HG02981 (cell line): ENCODE results near the gene ARHGEF16.
A peak's percentile ranks its signal among the peaks of the same experiment; 100 is the strongest.

Experiments
- ATAC-seq: cut with Tn5 transposase; IDR thresholded peaks from one replicate; pipeline ENCODE4 v1.9.1; 2021; ENCODE audit warnings: mild to moderate bottlenecking, moderate library complexity; ENCODE audit not compliant: unreplicated experiment

ARHGEF16 gene

GRCh38 chr1:3479511-3480368, 25.3 kb downstream of the ARHGEF16 start:
- no peak for ATAC-seq

DNA sequence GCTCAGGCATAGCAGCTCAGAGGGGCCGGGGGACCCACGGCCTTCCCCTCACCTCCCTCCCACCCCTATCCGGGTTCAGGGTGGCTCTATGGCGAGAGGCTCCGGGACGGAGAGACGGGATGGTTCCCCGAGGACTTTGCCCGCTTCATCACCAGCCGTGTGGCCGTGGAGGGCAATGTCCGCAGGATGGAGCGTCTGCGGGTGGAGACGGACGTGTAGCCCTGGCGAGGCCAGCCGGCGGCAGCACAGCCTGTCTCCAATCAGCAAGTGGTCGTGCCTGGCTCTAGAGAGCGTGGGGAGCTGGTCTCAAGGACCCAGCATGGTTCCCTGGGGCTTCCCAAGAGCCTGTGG, 25.9 kb downstream of the ARHGEF16 start:
- no peak for ATAC-seq

DNA sequence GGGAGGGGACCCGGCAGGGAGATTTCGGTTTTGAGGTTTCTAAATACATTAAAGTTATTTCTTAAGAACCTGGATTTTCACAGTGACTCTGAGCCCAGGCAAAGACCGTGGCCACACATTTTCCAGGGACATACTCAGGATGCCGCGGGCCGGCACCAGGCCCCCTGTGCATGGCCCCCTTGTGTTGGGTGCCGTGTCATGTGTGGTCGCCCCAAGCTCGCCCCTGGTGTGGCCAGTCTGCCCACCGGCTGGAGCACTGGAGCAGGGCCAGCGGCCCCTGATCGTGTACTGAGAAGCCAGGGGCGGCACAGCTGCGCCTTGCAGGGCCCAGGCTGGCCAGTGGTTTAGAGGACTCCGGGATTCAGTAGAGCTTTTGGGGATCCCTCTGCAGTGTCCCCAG, 26.6 kb downstream of the ARHGEF16 start:
- no peak for ATAC-seq

- ATAC-seq = no peak
These were observed 27.4 kb downstream of the ARHGEF16 start for GRCh38 chr1:3481836-3482375.

DNA sequence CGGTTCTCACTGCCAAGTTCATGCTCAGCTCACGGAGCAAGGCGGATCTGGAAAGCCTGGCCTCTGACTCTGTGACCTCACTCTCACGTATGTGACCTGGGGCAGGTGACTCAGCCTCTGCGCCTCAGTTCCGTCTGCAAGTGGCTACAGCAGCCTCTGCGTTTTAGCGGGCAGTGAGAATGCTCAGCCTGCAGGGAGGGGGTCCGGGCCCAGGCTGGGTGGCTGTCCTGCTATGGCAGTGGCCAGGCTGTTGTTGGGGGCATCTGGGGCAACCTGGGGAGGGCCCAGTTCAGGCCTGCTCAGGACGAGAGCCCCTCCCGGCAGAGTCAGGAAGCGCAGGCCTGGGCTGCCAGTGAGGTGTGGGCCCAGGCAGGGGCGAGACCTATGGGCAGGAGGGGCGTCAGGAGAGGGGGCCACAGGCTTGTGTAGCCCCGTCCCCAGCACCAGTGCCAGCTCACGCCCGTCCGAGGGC, 27.9 kb downstream of the ARHGEF16 start:
- no peak for ATAC-seq

- no peak for ATAC-seq
These were observed 28.9 kb downstream of the ARHGEF16 start for GRCh38 chr1:3483380-3483779.

DNA sequence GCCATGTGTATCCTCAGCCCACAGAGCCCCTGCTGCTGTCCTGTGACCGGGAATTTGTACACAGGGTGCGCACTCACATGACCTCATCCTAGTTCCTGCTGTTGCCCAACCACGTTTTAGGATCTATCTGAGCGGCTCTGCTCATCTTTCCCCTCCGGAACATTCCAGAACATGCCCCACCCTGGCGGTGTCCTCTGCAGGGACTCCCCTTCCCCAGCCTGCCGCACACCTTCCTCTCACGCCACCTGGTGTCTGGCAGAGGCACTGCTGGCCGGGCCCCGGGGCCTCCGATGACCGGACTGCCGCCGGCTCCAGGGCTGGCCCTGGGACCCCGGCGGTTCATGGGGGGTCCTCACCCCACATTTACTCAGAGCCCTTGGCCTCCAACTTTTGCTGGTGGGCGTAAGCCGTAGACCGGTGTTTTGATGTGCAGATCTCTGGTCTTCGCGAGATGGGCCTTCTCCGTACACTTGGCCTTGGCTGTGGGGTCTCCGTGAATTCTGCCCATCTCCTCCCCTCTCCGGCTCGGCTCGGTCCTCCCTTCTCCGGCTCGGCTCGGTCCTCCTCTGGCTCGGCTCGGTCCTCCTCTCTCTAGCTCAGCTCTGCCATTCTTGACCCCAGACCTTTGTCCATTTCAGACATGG, 29.5 kb downstream of the ARHGEF16 start:
- no peak for ATAC-seq

DNA sequence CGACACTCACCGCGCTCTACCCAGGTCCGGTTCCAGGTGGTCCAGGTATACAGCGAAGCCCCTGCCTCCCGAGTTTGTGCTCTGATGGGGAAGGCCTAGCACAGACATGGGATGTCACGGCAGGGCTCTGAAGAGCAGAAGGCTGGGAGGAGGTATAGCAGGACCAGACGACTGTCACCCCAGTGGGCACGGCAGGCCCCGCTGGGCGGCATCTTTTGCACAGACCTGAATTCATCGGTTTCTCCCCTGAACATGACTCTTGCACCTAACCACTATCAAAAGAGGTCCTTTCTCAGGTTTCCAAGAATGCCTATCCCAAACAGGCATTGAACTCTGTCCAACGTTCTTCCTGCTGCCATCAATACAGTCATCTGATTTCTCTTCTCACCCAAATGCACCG, 30.6 kb downstream of the ARHGEF16 start:
- ATAC-seq = no peak

DNA sequence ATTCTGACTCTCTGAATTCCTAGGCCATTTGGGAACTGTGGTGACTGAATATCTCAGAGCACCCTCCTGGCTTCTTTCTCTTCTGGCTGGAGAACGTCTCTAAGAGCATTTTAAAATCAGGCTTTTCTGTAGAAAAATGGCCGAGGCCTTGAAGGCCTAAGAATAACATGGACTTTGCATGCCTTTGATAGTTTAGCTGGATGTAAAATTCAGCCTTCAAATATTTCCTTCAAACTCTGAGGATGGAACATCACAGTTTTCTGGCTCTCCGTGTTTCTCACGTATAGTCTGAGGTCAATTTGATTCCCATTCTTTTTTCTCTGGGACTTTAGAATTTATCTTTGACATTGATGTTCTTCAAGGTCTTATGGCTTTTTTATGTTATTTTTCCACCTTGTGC, 34.0 kb downstream of the ARHGEF16 start:
- no peak for ATAC-seq

- no peak for ATAC-seq
These were observed 35.7 kb downstream of the ARHGEF16 start for GRCh38 chr1:3490046-3490745.

GRCh38 chr1:3491291-3492246, 37.1 kb downstream of the ARHGEF16 start:
- peak; percentile 57 for ATAC-seq

DNA sequence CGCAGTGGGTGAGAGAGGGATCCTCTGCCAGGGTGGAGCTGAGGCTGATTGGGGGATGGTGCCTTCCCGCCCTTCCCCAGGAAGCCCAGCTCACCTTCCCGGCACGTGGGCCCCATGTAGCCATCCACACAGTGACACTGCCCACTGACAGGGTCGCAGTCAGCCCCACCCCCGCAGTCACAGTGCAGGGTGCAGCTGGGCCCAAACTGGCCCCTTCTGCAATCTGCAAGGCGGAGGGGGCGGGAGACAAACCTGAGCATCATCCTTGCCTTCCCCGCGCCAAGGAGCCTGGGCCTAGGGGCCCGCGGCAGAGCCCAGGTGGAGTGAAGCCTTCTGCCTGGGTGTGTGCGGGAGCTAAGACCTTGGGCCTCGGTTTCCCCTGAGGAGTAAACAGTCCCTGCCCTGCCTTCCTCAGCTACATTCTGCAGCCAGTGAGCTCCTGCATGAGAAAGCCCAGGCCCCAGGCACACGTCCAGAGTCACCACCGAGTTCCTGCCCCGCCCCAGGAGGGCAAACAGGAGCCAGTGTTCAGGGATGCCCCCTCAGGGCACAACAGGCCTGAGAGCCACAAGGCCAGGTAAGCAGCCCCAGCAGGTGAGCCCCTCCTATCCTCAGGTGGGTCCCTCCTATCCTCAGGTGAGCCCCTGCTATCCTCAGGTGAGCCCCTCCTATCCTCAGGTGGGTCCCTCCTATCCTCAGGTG, 38.2 kb downstream of the ARHGEF16 start:
- no peak for ATAC-seq

GRCh38 chr1:3494321-3495308, 40.1 kb downstream of the ARHGEF16 start:
- ATAC-seq = no peak

GRCh38 chr1:3495776-3496745, 41.6 kb downstream of the ARHGEF16 start:
- no peak for ATAC-seq

- no peak for ATAC-seq
These were observed 42.5 kb downstream of the ARHGEF16 start for GRCh38 chr1:3496916-3497315.

DNA sequence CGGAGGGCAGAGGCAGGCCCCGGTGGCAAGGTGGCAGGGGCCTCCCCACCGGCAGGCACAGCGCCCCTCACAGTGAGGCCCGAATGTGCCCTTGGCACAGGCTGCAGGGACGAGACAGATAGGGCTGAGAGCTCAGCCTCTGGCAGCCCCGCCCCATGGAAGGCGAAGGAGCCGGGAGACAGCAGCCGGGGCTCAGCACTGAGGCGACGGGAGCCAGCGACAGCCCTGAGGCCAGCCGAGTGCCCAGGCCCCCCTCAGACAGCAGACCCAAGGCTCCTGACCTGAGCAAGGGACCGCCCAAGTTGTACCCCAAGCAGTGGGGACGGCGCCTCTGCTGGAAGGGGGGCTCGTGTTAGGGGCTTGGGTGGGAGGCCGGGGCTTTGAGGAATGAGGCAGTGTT, 43.1 kb downstream of the ARHGEF16 start:
- ATAC-seq = no peak

DNA sequence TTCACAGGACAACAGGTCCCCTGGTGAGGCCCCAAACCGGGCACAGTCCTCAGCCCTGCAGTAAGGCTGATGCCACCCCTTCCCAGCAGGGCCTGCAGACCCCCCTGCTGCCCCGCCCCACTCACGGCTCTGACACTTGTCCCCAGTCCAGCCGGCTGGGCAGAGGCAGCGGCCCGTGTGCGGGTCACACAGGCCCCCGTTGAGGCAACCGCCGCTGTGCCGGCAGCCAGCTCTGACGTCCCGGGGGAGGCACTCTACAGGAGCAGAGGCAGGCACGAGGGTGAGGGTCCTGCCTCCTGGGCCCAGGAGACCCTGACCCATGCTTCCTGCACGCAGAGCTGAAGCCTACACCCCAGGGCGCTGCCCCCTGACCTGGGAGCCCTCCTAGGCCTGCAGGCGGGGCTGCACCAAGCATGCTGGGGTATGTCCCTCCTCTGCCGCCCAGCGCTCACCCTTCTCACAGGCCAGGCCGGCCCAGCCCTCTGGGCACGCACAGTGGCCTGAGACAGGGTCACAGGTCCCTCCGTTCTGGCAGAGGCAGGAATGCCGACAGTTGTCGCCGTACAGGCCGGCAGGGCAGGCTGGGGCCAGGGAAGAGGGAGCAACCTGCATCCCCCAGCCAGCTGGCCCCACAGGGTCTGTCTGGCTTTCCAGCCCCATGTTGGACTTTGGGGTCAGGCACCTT, 43.9 kb downstream of the ARHGEF16 start:
- no peak for ATAC-seq
